A673 (cell line): ENCODE results near the gene LNX1. TPM values are rescaled to one million over a fixed set of nuclear protein-coding genes. Genes with fewer than 3 reads are reported as not detected.

ENCODE experiments used
- BruUV-seq: library from RNA; stranded (reverse); fragments of 400-500 nt; replicated peaks from 2 replicates; lab custom pipeline; 2021; lab: Mats Ljungman, UMichigan
- CTCF ChIA-PET: fragments of 300-600 bp; sonication (Branson Sonifier 250); formaldehyde crosslinking; loops from one replicate; lab custom pipeline; 2022; ENCODE audit warnings: antibody characterized with exemption; lab: Charles Lee
- POLR2A ChIA-PET: fragments of 300-600 bp; sonication (Branson Sonifier 250); formaldehyde crosslinking; loops from one replicate; lab custom pipeline; 2022; ENCODE audit warnings: antibody characterized with exemption; ENCODE audit not compliant: low non-redundant PET; lab: Charles Lee
- DNase-seq: peaks from one replicate; pipeline ENCODE4 v3.0.0-alpha.2; 2015; ENCODE audit warnings: low spot score
- H3K27ac ChIP-seq: fragments of 200-600 bp; sonication (generic); 2 replicates; pipeline ENCODE4 v1.5.1; 2016; ENCODE audit warnings: mixed run types, low read depth, mild to moderate bottlenecking, mixed read lengths, antibody characterized with exemption, low read length; ENCODE audit not compliant: poor library complexity, severe bottlenecking
- H3K27me3 ChIP-seq: fragments of 200-600 bp; sonication (generic); replicated peaks from 2 replicates; pipeline ENCODE4 v1.6.1; 2017; ENCODE audit warnings: mixed run types, low read depth, mild to moderate bottlenecking, mixed read lengths, antibody characterized with exemption, low read length; ENCODE audit not compliant: insufficient read depth, poor library complexity
- H3K36me3 ChIP-seq: fragments of 200-600 bp; sonication (generic); 2 replicates; pipeline ENCODE4 v1.6.1; 2016; ENCODE audit warnings: mixed run types, mild to moderate bottlenecking, mixed read lengths, antibody characterized with exemption, low read length; ENCODE audit not compliant: insufficient read depth, poor library complexity, severe bottlenecking
- H3K4me1 ChIP-seq: fragments of 200-600 bp; sonication (generic); 2 replicates; pipeline ENCODE4 v1.6.1; 2017; ENCODE audit warnings: mixed run types, mild to moderate bottlenecking, mixed read lengths, antibody characterized with exemption, low read length; ENCODE audit not compliant: insufficient read depth, poor library complexity, severe bottlenecking
- H3K4me3 ChIP-seq: fragments of 200-600 bp; sonication (generic); 2 replicates; pipeline ENCODE4 v1.5.1; 2016; ENCODE audit warnings: low read depth, mixed run types, mild to moderate bottlenecking, mixed read lengths, low read length; ENCODE audit not compliant: poor library complexity, severe bottlenecking
- H3K9me3 ChIP-seq: fragments of 200-600 bp; sonication (generic); 2 replicates; pipeline ENCODE4 v1.6.1; 2016; ENCODE audit warnings: mixed run types, low read depth, mild to moderate bottlenecking, mixed read lengths, antibody characterized with exemption, low read length; ENCODE audit not compliant: poor library complexity, severe bottlenecking
- CTCF ChIP-seq: fragments of 300-800, 200-600 bp; sonication (generic); conservative IDR thresholded peaks from 2 replicates; pipeline ENCODE4 v1.5.1; 2017; ENCODE audit warnings: low read depth, mild to moderate bottlenecking, antibody characterized with exemption, low read length, moderate library complexity, mixed read lengths
- EZH2 ChIP-seq: fragments of 200-600 bp; sonication (generic); IDR thresholded peaks from 2 replicates; pipeline ENCODE4 v1.6.1; 2017; ENCODE audit warnings: borderline replicate concordance, low read depth, mild to moderate bottlenecking, mixed read lengths, antibody characterized with exemption, low read length; ENCODE audit not compliant: poor library complexity, severe bottlenecking
- intact Hi-C: fragments of 100-400 bp; cut with micrococcal nuclease; formaldehyde crosslinking; loops from one replicate; pipeline ENCODE4 v1.10.0; 2022; ENCODE audit not compliant: unreplicated experiment
- total RNA-seq: library from RNA; stranded (reverse); gene quantifications from 2 replicates; pipeline ENCODE4 v1.2.3, GENCODE V29; 2021

Gene LNX1
- total RNA-seq, 1 experiment from 2014 or later = not detected

- TF ChIP-seq EZH2 (no peak), CTCF (no peak)
- no peak for DNase-seq
- BruUV-seq = no TSS peak
- H3K27ac ChIP-seq = no peak overlapping the region
- peaks cover 11% of the 10 kb centered on the region for H3K36me3 ChIP-seq
- H3K27me3 ChIP-seq = no peaks in the 10 kb centered on the region
- no peaks in the 10 kb centered on the region for H3K9me3 ChIP-seq
- ChIA-PET POLR2A (no interaction called here), CTCF (no interaction called here)
- intact Hi-C loops = no loop called here
- no peaks in the 10 kb centered on the region for H3K4me1 ChIP-seq
- H3K4me3 ChIP-seq = no peak overlapping the region
Measured at GRCh38 chr4:53463340-53463739, 127.9 kb downstream of the LNX1 start.

GRCh38 chr4:53461244-53461643, 130.0 kb downstream of the LNX1 start:
- Histone ChIP-seq H3K4me3 (no peak overlapping the region), H3K27me3 (no peaks in the 10 kb centered on the region), H3K36me3 (peaks cover 11% of the 10 kb centered on the region), H3K27ac (no peak overlapping the region), H3K9me3 (no peaks in the 10 kb centered on the region), H3K4me1 (no peaks in the 10 kb centered on the region)
- no peak for DNase-seq
- TF ChIP-seq EZH2 = no peak
- TF ChIP-seq CTCF = no peak
- ChIA-PET CTCF (no interaction called here), POLR2A (no interaction called here)
- intact Hi-C loops = no loop called here
- BruUV-seq = no TSS peak

GRCh38 chr4:53459548-53459947, 131.7 kb downstream of the LNX1 start:
- DNase-seq = no peak
- Histone ChIP-seq H3K27me3 (no peaks in the 10 kb centered on the region), H3K27ac (no peak overlapping the region), H3K4me1 (no peaks in the 10 kb centered on the region), H3K9me3 (no peaks in the 10 kb centered on the region), H3K36me3 (peaks cover 11% of the 10 kb centered on the region), H3K4me3 (no peak overlapping the region)
- CTCF ChIA-PET = no interaction called here
- BruUV-seq = no TSS peak
- intact Hi-C loops = no loop called here
- no peak for TF ChIP-seq EZH2
- TF ChIP-seq CTCF = no peak
- POLR2A ChIA-PET = no interaction called here
